Esophagus muscularis mucosa (tissue), 3 donors: ENCODE measurements around the gene ECM2.

ENCODE experiments used
- EP300 ChIP-seq: sonication (generic); formaldehyde crosslinking; IDR thresholded peaks from one replicate; pipeline ENCODE4 v1.6.1; 2017; ENCODE audit warnings: antibody characterized with exemption
- POLR2AphosphoS5 ChIP-seq, 2 donors: sonication (generic); formaldehyde crosslinking; IDR thresholded peaks; one replicate each; pipeline ENCODE4 v1.6.1; 2017; ENCODE audit warnings: antibody characterized with exemption in 2 of 2

DNA sequence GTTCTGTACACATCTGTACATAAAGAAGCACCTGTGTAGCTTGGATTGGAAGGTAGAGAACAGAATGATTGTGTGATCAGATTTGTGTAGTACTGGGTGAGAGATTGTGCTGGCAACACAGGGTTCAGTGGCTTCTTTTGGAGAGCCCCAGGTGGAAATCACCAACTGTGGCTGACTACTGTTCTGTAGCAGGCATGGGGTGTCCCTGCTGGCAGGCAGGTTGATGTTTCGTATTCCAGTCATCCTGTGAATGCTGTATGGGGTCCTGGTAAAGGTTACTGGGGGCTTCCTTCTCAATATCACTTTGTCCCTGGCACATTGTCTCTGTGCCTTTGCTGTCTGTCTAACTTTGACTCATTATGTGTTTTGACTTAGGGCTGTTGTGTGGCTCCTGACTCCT lies 58.8 kb downstream of the ECM2 start:
- TF ChIP-seq POLR2AphosphoS5 (IDR thresholded peaks at IDR 0.05) (no peak), EP300 (no peak)
